ENCODE data around the gene PEX5. TPM values are rescaled to one million over a fixed set of nuclear protein-coding genes. Genes with fewer than 3 reads are reported as not detected.
"Not testable (repeated sequence)": the region's sequence is repeated elsewhere in the genome, so short reads cannot be mapped to it uniquely, and the experiment has no call there.

The PEX5 gene
- total RNA-seq, 2 experiments from 2014 or later, result 15.3 to 16.2 TPM

GRCh38 chr12:7207866-7208625, 18.6 kb downstream of the PEX5 start:
- Mint-ChIP-seq H3K27me3 (no peaks in the 10 kb centered on the region), H3K36me3 (peaks cover 39% of the 10 kb centered on the region), H3K4me1 (no peaks in the 10 kb centered on the region), H3K9me3 (ENCODE audit: low read depth) (no peaks in the 10 kb centered on the region), H3K27ac (no peak overlapping the region), H3K4me3 (no peak overlapping the region)
- CTCF ChIA-PET, result no interaction called here
- no peak for ATAC-seq
- DNase-seq, result no peak

DNA sequence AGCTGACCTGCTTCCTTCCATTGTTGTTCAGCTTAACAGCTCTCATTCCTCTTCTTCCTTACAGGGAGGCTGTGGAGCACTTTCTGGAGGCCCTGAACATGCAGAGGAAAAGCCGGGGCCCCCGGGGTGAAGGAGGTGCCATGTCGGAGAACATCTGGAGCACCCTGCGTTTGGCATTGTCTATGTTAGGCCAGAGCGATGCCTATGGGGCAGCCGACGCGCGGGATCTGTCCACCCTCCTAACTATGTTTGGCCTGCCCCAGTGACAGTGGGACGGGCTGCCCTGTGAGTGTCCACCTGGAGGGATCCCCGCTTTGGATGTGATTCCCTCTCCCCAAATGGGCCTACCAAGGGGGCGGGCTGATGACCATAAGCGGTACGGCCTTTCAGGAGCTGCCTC, 20.5 kb downstream of the PEX5 start:
- Mint-ChIP-seq H3K9me3 (ENCODE audit: low read depth) (no peaks in the 10 kb centered on the region), H3K4me3 (no peak overlapping the region), H3K27ac (no peak overlapping the region), H3K4me1 (no peaks in the 10 kb centered on the region), H3K27me3 (no peaks in the 10 kb centered on the region), H3K36me3 (peaks cover 37% of the 10 kb centered on the region)
- no peak for ATAC-seq
- CTCF ChIA-PET, result interaction anchor here (1.0 to 1.1 kb wide), 2 partner anchors 16 to 869 kb away, joined by 3 to 4 read pairs; no protein-coding TSS in a partner anchor
- no peak for DNase-seq

- ATAC-seq, result no peak
- no peaks in the 10 kb centered on the region for H3K4me1 Mint-ChIP-seq
- H3K4me3 Mint-ChIP-seq, result no peak overlapping the region
- DNase-seq, result no peak
- no peaks in the 10 kb centered on the region for H3K27me3 Mint-ChIP-seq
- no peak overlapping the region for H3K27ac Mint-ChIP-seq
- CTCF ChIA-PET, result interaction anchor here (1.1 kb wide), 1 partner anchor 868 kb away, joined by 3 read pairs; no protein-coding TSS in a partner anchor
- H3K36me3 Mint-ChIP-seq, result peaks cover 37% of the 10 kb centered on the region
- no peaks in the 10 kb centered on the region for H3K9me3 Mint-ChIP-seq (ENCODE audit: low read depth)
Measured at GRCh38 chr12:7210642-7211151, 21.2 kb downstream of the PEX5 start.

- no peaks in the 10 kb centered on the region for H3K9me3 Mint-ChIP-seq (ENCODE audit: low read depth)
- no peak overlapping the region for H3K27ac Mint-ChIP-seq
- CTCF ChIA-PET, result no interaction called here
- no peak for DNase-seq
- peaks cover 34% of the 10 kb centered on the region for H3K36me3 Mint-ChIP-seq
- H3K27me3 Mint-ChIP-seq, result no peaks in the 10 kb centered on the region
- H3K4me3 Mint-ChIP-seq, result no peak overlapping the region
- ATAC-seq, result no peak
- no peaks in the 10 kb centered on the region for H3K4me1 Mint-ChIP-seq
Measured at GRCh38 chr12:7212678-7213077, 23.2 kb downstream of the PEX5 start.

DNA sequence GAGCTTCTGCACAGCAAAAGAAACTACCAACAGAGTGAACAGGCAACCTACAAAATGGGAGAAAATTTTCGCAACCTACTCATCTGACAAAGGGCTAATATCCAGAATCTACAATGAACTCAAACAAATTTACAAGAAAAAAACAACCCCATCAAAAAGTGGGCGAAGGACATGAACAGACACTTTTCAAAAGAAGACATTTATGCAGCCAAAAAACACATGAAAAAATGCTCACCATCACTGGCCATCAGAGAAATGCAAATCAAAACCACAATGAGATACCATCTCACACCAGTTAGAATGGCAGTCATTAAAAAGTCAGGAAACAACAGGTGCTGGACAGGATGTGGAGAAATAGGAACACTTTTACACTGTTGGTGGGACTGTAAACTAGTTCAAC, 24.3 kb downstream of the PEX5 start:
- H3K4me1 Mint-ChIP-seq; H3K4me3 Mint-ChIP-seq; ATAC-seq; DNase-seq; CTCF ChIA-PET; H3K27ac Mint-ChIP-seq; H3K9me3 Mint-ChIP-seq (ENCODE audit: low read depth); H3K27me3 Mint-ChIP-seq: not testable (repeated sequence)
- H3K36me3 Mint-ChIP-seq, result peaks cover 29% of the 10 kb centered on the region

DNA sequence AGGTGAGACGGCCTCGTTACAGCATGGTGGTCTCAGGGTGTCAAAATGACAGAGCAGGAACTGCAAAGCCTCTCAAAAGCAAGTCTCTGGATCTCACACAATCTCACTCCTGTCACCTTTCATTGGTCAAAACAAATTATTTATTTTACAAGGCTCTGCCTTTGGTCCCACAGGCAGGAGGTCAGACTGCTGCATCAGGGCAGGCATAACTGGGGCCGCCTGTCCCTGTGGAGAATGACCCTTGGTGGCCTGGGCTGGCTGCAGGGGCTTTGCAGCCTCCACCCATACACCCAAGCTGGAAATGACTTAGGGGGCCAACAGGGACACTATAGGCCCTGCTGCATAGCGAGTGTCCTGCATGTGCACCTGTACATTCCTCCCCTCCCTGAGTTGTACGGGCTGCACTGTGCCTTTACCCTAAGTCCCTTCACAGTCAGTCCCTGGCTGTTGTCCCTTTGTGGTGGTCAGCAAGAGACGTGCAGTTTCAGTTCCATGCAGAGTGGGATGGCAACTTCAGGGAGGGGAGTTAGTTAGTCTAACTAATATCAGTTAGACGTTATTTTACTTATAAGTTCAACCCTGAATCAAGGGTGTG, 28.1 kb downstream of the PEX5 start:
- DNase-seq (no peak), ATAC-seq (no peak)
- Mint-ChIP-seq H3K4me1 (no peaks in the 10 kb centered on the region), H3K36me3 (peaks cover 3% of the 10 kb centered on the region), H3K27ac (no peak overlapping the region), H3K4me3 (no peak overlapping the region), H3K9me3 (ENCODE audit: low read depth) (no peaks in the 10 kb centered on the region), H3K27me3 (no peaks in the 10 kb centered on the region)
- CTCF ChIA-PET, result no interaction called here

DNA sequence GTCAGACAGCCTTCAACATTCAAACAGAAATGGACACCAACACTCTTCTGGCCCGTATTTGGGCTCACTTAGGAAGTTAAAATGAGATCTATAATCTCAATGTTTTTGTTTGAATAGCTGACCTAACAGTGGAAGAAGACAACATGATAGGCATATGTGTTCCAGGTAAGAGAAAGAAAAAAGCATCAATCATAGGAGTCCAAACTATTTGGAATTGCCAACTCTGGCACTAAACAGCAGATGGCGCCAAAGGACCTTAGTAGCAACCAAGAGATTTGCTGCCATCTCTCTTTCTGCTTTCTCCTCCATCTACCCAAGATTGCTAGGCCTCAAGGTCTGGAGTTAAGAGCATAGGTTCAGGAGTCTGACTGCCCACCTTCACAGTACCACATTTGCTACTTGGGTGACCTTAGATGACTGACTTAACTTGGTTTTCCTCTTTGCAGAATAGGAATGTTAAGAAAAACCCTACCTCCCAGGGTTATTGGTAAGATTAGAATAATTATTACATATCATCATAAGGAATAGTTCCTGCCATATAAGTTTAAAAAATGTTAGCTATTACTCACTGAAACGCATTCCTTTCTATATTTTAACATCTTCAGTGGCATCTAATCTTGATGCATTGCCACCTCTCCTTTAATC, 30.2 kb downstream of the PEX5 start:
- Mint-ChIP-seq H3K27ac (no peak overlapping the region), H3K36me3 (no peaks in the 10 kb centered on the region), H3K4me3 (no peak overlapping the region), H3K27me3 (no peaks in the 10 kb centered on the region), H3K9me3 (ENCODE audit: low read depth) (no peaks in the 10 kb centered on the region), H3K4me1 (no peaks in the 10 kb centered on the region)
- CTCF ChIA-PET, result interaction anchor here (0.9 to 2.7 kb wide), 5 partner anchors 21 to 421 kb away, joined by 3 to 12 read pairs (median 3); no protein-coding TSS in a partner anchor
- peak; percentile 81 for DNase-seq
- no peak for ATAC-seq

DNA sequence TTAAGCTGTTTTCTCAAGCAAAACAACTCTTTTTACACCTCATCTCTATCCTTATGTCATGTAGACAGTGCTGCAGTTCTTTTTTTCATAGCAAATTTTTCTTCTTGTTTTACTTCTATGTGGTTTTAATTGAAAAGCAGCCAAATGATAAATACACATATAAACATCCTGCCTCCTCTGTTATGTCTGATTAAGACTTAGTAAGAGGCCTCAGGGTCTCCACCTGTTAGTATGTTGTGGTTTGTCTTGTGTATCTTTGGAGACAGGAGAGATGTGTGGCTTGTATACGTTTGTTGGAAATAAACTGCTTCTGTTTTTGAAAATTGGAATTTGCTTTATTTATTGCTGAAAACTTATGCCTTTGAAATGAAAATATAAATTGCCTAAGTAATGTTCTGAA, 32.0 kb downstream of the PEX5 start:
- no peaks in the 10 kb centered on the region for H3K36me3 Mint-ChIP-seq
- H3K27ac Mint-ChIP-seq, result no peak overlapping the region
- CTCF ChIA-PET, result interaction anchor here (0.6 to 2.7 kb wide), 2 partner anchors 238 to 420 kb away, joined by 3 to 12 read pairs; no protein-coding TSS in a partner anchor
- DNase-seq (no peak), ATAC-seq (no peak)
- H3K27me3 Mint-ChIP-seq, result peaks cover 3% of the 10 kb centered on the region
- no peaks in the 10 kb centered on the region for H3K9me3 Mint-ChIP-seq (ENCODE audit: low read depth)
- no peaks in the 10 kb centered on the region for H3K4me1 Mint-ChIP-seq
- no peak overlapping the region for H3K4me3 Mint-ChIP-seq

- Mint-ChIP-seq H3K36me3 (no peaks in the 10 kb centered on the region), H3K27ac (no peak overlapping the region), H3K4me3 (no peak overlapping the region), H3K9me3 (ENCODE audit: low read depth) (no peaks in the 10 kb centered on the region), H3K27me3 (peaks cover 31% of the 10 kb centered on the region), H3K4me1 (no peaks in the 10 kb centered on the region)
- ATAC-seq, result no peak
- CTCF ChIA-PET, result no interaction called here
- DNase-seq, result no peak
Measured at GRCh38 chr12:7229741-7230140, 40.3 kb downstream of the PEX5 start.

- H3K4me3 Mint-ChIP-seq, result no peak overlapping the region
- H3K27ac Mint-ChIP-seq, result no peak overlapping the region
- no peak for ATAC-seq
- no peaks in the 10 kb centered on the region for H3K36me3 Mint-ChIP-seq
- H3K9me3 Mint-ChIP-seq (ENCODE audit: low read depth), result peaks cover 3% of the 10 kb centered on the region
- H3K27me3 Mint-ChIP-seq, result peaks cover 38% of the 10 kb centered on the region
- DNase-seq, result no peak
- H3K4me1 Mint-ChIP-seq, result peaks cover 6% of the 10 kb centered on the region
- CTCF ChIA-PET, result interaction anchor here (1.1 kb wide), 1 partner anchor 21 kb away, joined by 3 read pairs; no protein-coding TSS in a partner anchor
Measured at GRCh38 chr12:7241404-7242005, 52.0 kb downstream of the PEX5 start.

- Mint-ChIP-seq H3K36me3 (no peaks in the 10 kb centered on the region), H3K27me3 (peaks cover 33% of the 10 kb centered on the region), H3K27ac (no peak overlapping the region), H3K4me1 (peaks cover 6% of the 10 kb centered on the region), H3K9me3 (ENCODE audit: low read depth) (peaks cover 3% of the 10 kb centered on the region), H3K4me3 (no peak overlapping the region)
- ATAC-seq, result no peak
- CTCF ChIA-PET, result no interaction called here
- no peak for DNase-seq
Measured at GRCh38 chr12:7242176-7243101, 53.0 kb downstream of the PEX5 start.

DNA sequence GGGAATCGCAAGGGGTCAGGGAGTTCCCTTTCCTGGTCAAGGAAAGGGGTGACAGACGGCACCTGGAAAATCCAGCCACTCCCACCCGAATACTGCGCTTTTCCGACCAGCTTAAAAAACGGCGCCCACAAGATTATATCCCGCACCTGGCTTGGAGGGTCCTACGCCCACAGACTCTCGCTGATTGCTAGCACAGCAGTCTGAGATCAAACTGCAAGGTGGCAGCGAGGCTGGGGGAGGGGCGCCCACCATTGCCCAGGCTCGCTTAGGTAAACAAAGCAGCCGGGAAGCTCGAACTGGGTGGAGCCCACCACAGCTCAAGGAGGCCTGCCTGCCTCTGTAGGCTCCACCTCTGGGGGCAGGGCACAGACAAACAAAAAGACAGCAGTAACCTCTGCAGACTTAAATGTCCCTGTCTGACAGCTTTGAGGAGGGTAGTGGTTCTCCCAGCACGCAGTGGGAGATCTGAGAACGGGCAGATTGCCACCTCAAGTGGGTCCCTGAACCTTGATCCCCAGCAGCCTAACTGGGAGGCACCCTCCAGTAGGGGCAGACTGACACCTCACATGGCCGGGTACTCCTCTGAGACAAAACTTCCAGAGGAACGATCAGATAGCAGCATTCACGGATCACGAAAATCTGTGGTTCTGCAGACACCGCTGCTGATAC, 62.0 kb downstream of the PEX5 start:
- H3K27ac Mint-ChIP-seq; H3K27me3 Mint-ChIP-seq; ATAC-seq; H3K4me1 Mint-ChIP-seq; H3K36me3 Mint-ChIP-seq; H3K9me3 Mint-ChIP-seq (ENCODE audit: low read depth); DNase-seq; H3K4me3 Mint-ChIP-seq; CTCF ChIA-PET: not testable (repeated sequence)
